Chondrocyte (in vitro differentiated cells): ENCODE results near the gene SLC36A3. TPM values are rescaled to one million over a fixed set of nuclear protein-coding genes. Genes with fewer than 3 reads are reported as not detected.

Experiments used
- DNase-seq: peaks from one replicate; pipeline ENCODE4 v3.0.0; 2021; ENCODE audit warnings: mixed read lengths, low spot score
- H3K27ac Mint-ChIP-seq: one replicate; pipeline ENCODE4 v1.8.0; 2021; ENCODE audit warnings: mild to moderate bottlenecking, moderate library complexity, mixed read lengths; ENCODE audit not compliant: unreplicated experiment
- H3K27me3 Mint-ChIP-seq: 2 replicates; pipeline ENCODE4 v1.8.0; 2021; ENCODE audit warnings: low read depth, mixed read lengths
- H3K36me3 Mint-ChIP-seq: 2 replicates; pipeline ENCODE4 v1.8.0; 2021; ENCODE audit warnings: low read depth, mixed read lengths
- H3K4me1 Mint-ChIP-seq: 2 replicates; pipeline ENCODE4 v1.8.0; 2021; ENCODE audit warnings: low read depth, mild to moderate bottlenecking, mixed read lengths
- H3K4me3 Mint-ChIP-seq: one replicate; pipeline ENCODE4 v1.8.0; 2021; ENCODE audit warnings: mild to moderate bottlenecking, moderate library complexity, mixed read lengths; ENCODE audit not compliant: unreplicated experiment
- H3K9me3 Mint-ChIP-seq: 2 replicates; pipeline ENCODE4 v1.8.0; 2021; ENCODE audit warnings: low read depth, mixed read lengths
- long read RNA-seq: library from polyadenylated mRNA; stranded (forward); transcript quantifications from one replicate; pipeline ENCODE4 v2.0.0, GENCODE V29; 2021
- total RNA-seq: library from RNA; stranded (reverse); gene quantifications from 3 replicates; pipeline ENCODE4 v1.2.1, GENCODE V29; 2021
- TF ChIP-seq, protein P1 (sequence below): fragments of 200-600 bp; sonication (generic); IDR thresholded peaks from 2 replicates; pipeline ENCODE4 v1.5.0; 2021; ENCODE audit warnings: antibody characterized with exemption, mild to moderate bottlenecking, moderate library complexity

The SLC36A3 gene
- total RNA-seq = not detected in 3 replicates
- long read RNA-seq = 0 reads

DNA sequence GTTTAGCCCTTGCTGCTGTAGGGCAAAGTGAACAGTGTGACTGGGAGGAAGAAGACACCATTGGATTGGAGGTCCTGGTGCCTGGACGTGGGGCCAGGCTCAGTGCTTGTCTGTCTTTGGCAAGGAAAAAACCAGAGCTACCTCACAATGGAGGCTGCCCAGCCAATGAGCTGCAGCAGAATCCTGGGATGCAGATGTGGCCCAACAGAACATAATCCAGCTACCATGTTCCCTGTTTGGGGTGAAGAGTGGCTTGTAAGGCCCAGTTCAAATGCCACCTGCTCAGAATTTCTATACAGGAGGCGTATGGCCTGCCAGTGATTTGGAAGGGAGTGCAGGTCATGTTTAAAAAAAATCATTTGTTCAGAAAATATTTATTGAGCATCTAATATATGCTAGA, at the start of gene SLC36A3:
Gene SLC36A3, minus strand, starts transcription at position 101 of the 400 bp plus-strand sequence. CDS start 412 bp downstream, outside the sequence.
- Mint-ChIP-seq H3K9me3 (no peaks in the 10 kb centered on the region), H3K27me3 (peaks cover 62% of the 10 kb centered on the region), H3K4me1 (no peaks in the 10 kb centered on the region), H3K36me3 (no peaks in the 10 kb centered on the region), H3K27ac (no peak within 1 kb of the TSS), H3K4me3 (no peak within 1 kb of the TSS)
- DNase-seq = no peak
- TF ChIP-seq, protein P1, sequence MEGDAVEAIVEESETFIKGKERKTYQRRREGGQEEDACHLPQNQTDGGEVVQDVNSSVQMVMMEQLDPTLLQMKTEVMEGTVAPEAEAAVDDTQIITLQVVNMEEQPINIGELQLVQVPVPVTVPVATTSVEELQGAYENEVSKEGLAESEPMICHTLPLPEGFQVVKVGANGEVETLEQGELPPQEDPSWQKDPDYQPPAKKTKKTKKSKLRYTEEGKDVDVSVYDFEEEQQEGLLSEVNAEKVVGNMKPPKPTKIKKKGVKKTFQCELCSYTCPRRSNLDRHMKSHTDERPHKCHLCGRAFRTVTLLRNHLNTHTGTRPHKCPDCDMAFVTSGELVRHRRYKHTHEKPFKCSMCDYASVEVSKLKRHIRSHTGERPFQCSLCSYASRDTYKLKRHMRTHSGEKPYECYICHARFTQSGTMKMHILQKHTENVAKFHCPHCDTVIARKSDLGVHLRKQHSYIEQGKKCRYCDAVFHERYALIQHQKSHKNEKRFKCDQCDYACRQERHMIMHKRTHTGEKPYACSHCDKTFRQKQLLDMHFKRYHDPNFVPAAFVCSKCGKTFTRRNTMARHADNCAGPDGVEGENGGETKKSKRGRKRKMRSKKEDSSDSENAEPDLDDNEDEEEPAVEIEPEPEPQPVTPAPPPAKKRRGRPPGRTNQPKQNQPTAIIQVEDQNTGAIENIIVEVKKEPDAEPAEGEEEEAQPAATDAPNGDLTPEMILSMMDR = no peak

DNA sequence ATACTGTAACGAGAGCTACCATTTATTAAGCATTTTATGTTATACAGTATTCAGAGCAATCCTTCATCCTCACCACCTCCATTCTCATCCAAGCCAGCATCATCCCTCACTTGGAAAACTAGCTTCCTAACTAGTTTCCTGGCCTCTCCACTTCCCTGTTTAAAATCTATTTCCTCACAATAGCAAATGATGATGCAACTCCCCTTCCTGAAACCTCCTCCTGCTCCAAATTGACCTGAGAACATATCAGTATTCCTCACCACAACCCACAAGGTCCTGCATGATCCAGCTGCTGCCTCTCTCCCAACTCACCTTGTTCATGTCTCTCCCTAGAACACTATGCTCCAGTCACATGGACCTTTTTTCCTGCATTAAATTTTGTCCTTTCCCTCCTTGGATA, 48.1 kb upstream of the SLC36A3 start:
- H3K4me1 Mint-ChIP-seq = no peaks in the 10 kb centered on the region

DNA sequence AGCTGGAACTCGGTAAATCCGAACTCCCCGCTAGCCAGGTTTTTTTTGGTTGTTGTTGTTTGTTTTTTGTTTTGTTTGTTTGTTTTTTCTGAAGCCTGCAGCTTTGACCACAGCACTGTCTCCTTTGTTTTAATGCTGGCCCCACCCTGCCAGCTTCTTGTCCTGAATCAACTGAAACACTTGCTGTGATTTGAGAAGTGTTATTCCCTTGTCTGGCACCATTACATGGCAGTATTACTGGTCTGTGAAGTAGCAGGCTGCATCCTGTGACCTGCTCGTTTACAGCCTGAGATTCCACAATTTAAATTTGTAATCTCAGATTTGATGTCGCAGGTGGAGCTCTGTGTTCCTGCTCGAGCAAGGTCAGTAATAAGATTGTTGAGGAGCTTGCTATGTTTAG, 45.2 kb upstream of the SLC36A3 start:
- H3K4me1 Mint-ChIP-seq = no peaks in the 10 kb centered on the region
- H3K4me3 Mint-ChIP-seq = no peak overlapping the region
- DNase-seq = no peak
- H3K27ac Mint-ChIP-seq = no peak overlapping the region
- no peaks in the 10 kb centered on the region for H3K36me3 Mint-ChIP-seq
- peaks cover 4% of the 10 kb centered on the region for H3K9me3 Mint-ChIP-seq
- peaks cover 33% of the 10 kb centered on the region for H3K27me3 Mint-ChIP-seq
- TF ChIP-seq, protein P1 = no peak

More for the DNA sequence above, 48.1 kb upstream of the SLC36A3 start:
- TF ChIP-seq, protein P1 = no peak
- no peak for DNase-seq
- Mint-ChIP-seq H3K27ac (no peak overlapping the region), H3K27me3 (peaks cover 23% of the 10 kb centered on the region), H3K36me3 (no peaks in the 10 kb centered on the region), H3K4me3 (no peak overlapping the region), H3K9me3 (peaks cover 7% of the 10 kb centered on the region)

DNA sequence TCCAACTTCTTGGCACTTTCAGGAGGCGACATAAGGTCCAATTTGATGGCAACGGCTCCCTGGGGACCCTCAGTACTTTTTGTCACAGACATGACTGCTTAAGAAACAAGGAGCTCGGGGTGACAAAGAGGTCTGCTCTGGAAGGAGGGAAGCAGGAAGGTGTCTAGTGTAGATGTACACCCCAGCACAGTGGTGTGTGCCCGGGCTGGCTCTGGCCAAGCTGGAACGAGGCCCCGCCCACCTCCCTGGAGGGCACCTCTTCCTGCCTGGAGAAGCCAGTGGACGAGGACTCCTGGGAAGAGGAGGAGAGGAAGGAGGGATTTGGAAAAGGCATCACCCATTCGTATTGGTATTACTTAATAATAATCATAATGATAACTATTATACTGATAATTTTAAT, 43.8 kb upstream of the SLC36A3 start, which contains the start of gene SLC36A2:
Gene SLC36A2, minus strand, starts transcription at position 191 of the 400 bp plus-strand sequence. Its CDS starts 99 bp downstream, at position 92.
- Mint-ChIP-seq H3K9me3 (no peaks in the 10 kb centered on the region), H3K4me3 (no peak within 1 kb of the TSS), H3K27ac (no peak within 1 kb of the TSS), H3K27me3 (peaks cover 44% of the 10 kb centered on the region), H3K4me1 (no peaks in the 10 kb centered on the region), H3K36me3 (no peaks in the 10 kb centered on the region)
- no peak for DNase-seq
- TF ChIP-seq, protein P1 = no peak

DNA sequence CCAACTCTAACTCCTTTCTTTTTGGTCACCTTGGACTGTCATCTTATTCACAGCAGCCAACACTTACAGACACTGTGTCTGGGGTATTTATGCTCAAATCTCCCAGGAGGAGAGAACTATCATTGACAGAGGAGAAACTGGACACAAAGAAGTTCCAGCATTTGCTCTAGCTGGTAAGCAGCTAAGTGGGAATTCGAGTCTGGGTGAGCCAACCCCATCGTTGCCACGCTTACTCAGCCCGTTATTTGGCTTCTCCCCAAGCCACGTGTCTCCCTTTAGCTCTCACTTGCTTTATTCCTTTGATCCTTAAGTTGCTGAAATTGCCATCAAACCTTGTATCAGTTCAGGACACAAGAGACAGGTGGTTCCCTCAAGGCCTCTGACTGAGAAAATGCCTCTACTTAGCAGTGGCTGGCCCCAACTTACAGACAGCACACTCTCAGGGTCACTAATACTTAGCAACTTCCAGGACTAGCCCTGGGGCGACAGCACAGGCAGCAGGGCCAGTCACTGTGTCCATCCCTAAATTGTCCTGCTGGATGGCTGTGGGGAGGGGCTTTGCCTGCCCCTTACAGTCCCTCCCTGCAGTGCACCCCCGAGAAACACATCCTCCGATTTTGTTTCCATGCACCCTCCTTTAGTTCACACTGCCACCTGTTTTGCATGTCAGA, 42.4 kb upstream of the SLC36A3 start:
- H3K4me1 Mint-ChIP-seq = no peaks in the 10 kb centered on the region
- no peak for DNase-seq
- no peaks in the 10 kb centered on the region for H3K9me3 Mint-ChIP-seq
- H3K36me3 Mint-ChIP-seq = no peaks in the 10 kb centered on the region
- H3K27ac Mint-ChIP-seq = no peak overlapping the region
- H3K27me3 Mint-ChIP-seq = peaks cover 50% of the 10 kb centered on the region
- TF ChIP-seq, protein P1 = no peak
- H3K4me3 Mint-ChIP-seq = no peak overlapping the region
